ENCODE data around the gene CAMK1D.
"Not testable (repeated sequence)": the region's sequence is repeated elsewhere in the genome, so short reads cannot be mapped to it uniquely, and the experiment has no call there.

Gene CAMK1D

DNA sequence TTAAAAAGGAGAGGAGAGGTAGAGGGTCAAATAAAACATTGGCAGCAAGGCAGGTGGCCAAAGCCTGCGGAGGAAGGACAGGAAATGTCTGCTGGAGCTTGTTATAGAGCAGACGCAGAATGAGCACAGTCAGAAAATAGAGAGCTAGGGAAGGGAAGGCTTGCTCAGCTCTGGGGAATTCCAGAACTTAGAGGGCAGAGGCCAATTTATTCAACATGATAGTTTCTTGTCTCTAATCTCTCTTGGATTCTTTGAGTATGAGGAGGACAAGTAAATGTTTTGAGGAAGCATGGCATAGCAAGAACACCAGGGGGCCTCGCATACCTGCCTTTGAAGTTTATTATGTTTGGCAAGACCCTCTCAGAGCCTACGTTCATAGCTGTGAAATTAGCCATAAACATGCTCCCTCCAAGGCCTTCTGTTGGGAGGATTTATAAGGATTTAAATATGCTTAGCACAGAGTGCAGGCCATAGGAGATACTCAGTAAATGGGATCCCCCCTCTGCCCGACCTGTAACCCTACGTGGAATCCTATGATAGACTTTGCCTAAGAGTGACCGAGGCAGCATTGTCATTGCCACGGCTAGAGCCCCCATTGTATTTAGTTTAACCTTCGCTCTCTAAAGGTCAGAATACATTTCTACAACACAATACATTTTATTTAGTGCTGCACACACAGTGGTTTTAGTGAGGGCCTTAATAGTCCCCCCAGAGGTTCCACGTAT lies 358.3 kb downstream of the CAMK1D start:
- DNase-seq, result no peak

GRCh38 chr10:12709000-12709401 lies 359.7 kb downstream of the CAMK1D start:
- DNase-seq, result no peak

DNA sequence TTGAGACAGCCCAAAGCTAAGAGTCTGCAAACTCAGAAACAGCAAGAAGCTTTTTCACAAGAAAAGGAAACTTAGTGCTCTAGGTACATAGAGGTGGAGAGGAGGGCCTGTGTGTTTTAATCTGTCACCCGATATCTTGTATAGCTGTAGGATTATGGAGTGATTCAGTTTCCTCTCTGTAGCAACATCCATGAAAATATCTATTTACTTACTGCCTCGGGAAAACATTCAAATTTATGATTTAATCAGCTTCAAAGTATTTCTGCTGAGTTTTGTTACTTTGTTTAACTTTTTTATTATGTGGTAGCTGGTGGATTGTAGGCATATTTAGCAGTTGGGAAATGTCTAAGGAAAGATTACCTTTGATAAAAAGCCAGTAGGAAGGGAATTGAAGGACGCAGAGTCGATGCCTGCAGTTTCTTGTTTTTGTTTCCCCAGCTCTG lies 360.2 kb downstream of the CAMK1D start:
- DNase-seq, result no peak

DNA sequence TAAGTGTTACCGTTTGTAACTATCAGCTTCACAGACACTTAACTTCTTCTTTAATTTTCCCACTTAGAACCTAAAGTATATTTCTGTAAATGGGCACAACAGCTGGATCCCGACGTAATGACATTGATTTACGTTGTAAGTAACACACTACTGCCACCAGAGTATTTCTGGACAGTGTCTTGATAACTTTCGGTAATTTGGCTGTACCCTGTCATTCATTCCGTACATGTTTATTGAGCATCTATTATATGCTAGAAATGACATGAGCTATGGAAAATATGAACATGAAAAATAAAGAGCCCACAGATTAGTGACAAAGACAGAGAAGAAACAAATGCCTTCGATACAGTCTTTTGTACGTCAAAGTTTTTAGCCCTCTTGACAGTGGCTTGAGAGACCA lies 360.8 kb downstream of the CAMK1D start:
- DNase-seq, result no peak

DNA sequence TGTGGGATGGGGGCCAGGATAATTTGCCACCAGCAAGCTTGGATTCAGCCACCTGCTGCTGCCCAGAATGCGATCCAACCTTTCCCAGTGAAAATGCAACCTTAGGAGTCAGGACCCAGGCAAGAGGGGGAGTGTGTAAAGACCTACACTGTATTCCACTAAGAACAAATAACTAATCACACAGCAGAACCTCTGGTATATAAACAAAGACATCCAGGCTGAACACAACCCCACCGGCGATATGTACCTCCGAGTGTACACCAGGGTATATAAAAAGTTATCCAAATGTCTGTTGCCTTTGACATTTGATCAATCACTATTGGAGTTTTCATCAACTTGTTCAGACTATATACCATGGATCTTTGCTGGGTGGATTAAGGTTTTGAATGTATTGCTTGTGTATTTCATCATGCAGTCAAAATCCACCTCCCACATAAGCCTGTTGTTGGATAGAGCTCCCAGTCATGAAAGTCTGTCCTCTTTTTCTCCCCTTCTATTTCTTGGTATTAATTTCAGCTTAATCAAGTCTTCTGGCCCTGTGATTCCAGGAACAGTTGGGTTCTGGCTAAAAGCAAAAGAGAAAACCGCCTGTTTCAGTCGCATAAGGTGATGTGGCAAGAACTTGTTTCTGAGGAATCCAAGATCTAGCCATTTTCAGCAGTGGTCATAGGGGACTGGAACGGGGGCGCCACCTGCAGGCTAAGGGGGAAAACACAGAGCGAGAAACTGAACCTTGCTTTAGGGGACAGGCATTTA lies 361.4 kb downstream of the CAMK1D start:
- DNase-seq, result peak; percentile 38 to 70 (median 49)

GRCh38 chr10:12711350-12711708 lies 362.0 kb downstream of the CAMK1D start:
- no peak for DNase-seq

DNA sequence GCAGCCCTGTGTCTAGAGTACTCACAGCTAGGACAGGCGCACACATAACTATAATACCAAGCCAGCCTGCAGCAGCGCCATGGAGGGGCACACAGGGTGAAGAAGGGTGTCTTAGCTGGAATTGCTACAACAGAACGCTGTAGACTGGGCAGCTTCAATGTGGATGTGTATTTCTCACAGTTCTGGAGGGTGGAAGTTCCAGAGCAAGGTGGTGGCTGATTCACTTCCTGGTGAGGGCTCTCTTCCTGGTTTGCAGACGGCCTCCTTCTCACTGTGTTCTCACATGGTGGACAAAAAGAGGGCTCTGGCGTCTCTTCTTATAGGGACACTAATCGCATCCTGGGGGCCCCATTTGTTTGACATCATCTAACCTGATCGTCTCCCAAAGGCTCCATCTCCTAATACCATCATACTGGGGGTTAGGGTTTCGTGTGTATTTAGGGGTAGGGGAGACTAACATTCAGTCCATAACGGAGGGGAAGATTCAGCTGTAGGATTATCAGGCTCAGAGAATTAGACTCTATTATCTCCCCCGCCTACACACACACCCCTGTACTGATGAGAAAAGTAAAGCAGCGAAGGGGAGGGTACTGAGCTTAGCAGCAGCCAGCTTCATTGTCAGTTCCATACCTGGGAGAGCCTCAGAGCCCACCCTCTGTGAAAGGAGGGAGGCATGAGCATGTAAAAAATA lies 363.1 kb downstream of the CAMK1D start:
- no peak for DNase-seq

DNA sequence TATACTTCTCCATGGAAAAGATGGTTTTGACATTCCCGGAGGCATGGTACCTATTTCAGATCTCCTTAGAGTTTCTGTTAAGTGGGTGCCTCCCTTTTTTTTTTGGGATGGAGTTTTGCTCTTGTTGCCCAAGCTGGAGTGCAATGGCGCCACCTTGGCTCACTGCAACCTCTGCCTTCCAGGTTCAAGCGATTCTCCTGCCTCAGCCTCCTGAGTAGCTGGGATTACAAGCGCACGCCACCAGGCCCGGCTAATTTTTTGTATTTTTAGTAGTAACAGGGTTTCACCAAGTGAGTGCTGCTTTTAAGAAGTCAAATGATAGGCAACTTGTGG lies 363.6 kb downstream of the CAMK1D start:
- DNase-seq, result not testable (repeated sequence)

DNA sequence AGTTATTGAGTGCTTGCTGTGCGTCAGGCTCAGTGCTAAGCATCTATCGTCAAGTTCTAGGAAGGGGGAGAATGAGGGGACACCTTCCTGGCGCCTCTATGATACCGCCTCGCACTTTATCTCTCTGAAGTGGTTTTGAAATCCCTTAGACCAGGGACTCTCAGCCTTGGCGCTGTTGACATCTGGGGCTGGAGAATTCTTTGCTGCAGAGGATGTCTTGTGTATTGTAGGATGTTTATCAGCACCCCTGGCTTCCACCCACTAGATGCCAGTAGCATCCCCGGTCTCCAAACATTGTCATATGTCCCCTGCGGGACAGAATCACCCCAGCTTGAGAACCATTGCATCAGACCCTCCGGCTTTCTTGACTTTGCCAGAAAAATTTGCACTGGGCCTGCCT lies 366.7 kb downstream of the CAMK1D start:
- no peak for DNase-seq

- no peak for DNase-seq
Observed at GRCh38 chr10:12717981-12718707, 368.8 kb downstream of the CAMK1D start.

DNA sequence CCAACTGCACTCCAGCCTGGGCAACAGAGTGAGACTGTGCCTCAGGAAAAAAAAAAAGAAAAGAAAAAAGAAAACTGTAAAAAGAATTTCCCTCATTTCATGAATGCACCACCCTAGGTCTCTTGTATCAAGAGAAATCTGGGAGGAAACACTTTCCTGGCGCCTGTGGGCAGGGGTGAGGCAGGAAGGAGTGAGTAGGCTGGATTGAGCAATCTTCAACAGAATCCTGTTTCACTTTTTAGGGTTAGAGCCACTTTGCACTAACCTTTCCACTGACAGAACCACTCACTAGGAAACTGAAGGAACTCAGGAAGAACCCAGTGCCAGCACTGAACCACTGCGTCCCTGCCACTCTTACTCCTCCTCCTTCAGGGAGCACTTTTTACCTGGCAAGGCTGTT lies 370.0 kb downstream of the CAMK1D start:
- no peak for DNase-seq

DNA sequence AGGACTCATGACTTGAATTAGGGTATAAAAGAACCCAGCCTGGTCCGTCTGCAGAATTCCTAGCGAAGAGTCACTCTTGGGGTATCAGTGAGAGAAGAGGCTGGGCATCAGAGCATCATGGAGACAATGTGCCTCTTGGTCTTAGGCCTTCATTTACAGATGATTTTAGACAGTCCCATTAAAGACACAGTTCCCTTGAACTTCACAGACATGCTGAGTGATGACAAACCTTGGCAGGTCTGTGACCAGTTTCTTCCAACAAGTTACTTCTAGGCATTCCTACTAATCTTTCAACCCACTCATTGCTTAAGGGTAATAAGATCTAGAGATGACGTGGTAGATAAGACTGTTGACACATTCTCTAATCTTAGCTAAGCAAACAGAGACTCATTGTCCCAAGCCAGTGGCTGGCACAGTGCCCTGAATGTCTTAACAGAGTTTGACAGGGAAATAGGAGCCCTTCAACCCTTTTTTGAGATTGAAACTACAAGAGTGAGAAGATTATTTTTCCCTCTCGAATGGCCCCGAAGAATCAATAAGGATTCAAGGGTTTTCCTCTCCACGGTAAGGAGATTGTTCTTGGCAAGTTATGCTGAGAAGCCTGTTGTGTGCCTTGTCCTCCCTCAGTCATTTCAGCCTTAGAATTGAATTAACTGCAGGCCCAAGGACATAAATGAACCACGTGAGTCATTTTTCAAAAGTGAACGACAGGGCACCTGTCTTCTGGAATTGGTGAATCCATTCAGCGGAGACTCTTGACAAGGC lies 371.1 kb downstream of the CAMK1D start:
- DNase-seq, result no peak

GRCh38 chr10:12721334-12721733 lies 372.0 kb downstream of the CAMK1D start:
- no peak for DNase-seq

- no peak for DNase-seq
Observed at GRCh38 chr10:12723220-12723619, 373.9 kb downstream of the CAMK1D start.

GRCh38 chr10:12724807-12725579 lies 375.6 kb downstream of the CAMK1D start:
- no peak for DNase-seq

DNA sequence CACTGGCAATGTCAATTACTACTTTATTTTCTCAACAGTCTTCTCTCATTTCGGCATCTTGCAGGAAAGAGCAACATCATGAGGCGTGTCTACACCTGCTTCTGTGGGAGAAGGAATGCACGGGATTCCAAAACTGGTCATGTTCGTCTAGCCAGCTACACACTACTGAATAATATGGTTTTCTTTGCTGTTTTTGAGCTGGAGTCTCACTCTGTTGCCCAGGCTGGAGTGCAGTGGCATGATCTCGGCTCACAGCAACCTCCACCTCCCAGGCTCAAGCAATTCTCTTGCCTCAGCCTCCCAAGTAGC lies 376.2 kb downstream of the CAMK1D start:
- not testable (repeated sequence) for DNase-seq

GRCh38 chr10:12726971-12727831 lies 377.9 kb downstream of the CAMK1D start:
- DNase-seq, result no peak

- no peak for DNase-seq
Observed at GRCh38 chr10:12727832-12728215, 378.5 kb downstream of the CAMK1D start.

- no peak for DNase-seq
Observed at GRCh38 chr10:12728494-12728893, 379.1 kb downstream of the CAMK1D start.

DNA sequence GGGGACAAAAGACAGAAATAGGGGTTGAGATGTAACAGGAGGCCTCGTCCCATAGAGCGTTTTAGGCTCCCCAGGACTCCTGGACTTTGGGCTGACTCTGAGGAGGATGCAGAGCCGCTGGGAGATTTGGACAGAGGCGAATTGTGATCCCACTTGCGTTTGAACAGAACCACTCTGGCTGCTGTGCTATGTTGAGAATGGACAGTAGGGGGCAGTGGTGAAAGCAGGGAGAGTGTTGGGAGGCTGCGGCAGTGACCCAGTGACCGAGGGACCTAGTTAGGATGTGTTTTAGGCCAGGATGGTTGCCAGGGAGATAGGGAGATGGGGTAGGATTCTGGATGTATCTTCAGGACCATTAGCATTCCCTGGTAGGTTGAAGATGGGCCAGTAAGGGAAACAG lies 380.5 kb downstream of the CAMK1D start:
- DNase-seq, result no peak

All from activated naive CD4-positive, alpha-beta T cell (primary cell).